Erythroblast (primary cell): ENCODE results near the gene ACLY.
"Not testable (repeated sequence)": the region's sequence is repeated elsewhere in the genome, so short reads cannot be mapped to it uniquely, and the experiment has no call there.

ENCODE experiments used
- DNase-seq, 2 experiments: peaks; one replicate each; lab custom pipeline; 2025; lab: John Stamatoyannopoulos, UW
- GATA1 ChIP-seq: IDR thresholded peaks from 2 replicates; pipeline ENCODE4 v1.6.1; 2011; ENCODE audit warnings: low read depth, mild to moderate bottlenecking, control low read depth, low read length, moderate library complexity
- POLR2A ChIP-seq: IDR thresholded peaks from 2 replicates; pipeline ENCODE4 v1.6.1; 2011; ENCODE audit warnings: mild to moderate bottlenecking, low read length

Gene ACLY

DNA sequence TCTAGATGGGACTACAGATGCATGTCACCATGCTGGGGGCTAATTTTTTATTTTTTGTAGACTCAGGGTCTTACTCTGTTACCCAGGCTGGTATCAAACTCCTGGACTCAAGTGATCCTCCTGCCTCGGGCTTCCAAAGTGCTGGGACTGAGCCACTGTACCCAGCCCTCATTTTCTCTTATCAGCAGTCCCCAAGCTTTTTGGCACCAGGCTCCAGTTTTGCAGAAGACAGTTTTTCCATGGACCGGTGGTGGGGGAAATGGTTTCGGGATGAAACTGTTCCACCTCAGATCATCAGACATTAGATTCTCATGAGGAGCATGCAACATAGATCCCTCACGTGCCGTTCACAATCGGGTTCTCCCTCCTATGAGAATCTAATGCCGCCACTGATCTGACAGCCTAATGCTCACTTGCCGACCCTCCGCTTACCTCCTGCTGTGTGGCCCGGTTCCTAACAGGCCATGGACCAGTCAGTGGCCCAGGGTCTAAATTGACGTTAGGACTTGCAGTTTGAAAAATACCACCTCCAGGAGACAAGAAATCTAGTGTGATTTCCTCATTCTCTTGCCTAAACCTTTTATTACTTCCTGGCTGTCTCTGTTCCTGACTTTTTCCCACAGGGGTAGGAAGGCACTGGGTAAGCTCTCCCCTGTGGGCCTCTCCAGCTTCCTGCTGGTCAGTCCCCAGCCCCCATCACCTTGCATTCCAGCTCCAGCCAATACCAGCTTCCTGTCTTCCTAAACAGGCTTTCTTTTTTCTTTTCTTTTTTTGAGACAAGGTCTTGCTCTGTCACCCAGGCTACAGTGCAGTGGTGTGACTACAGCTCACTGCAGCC, 38.5 kb upstream of the ACLY start:
- peak; percentile 59 to 61 for DNase-seq
- TF ChIP-seq POLR2A (no peak), GATA1 (no peak)

DNA sequence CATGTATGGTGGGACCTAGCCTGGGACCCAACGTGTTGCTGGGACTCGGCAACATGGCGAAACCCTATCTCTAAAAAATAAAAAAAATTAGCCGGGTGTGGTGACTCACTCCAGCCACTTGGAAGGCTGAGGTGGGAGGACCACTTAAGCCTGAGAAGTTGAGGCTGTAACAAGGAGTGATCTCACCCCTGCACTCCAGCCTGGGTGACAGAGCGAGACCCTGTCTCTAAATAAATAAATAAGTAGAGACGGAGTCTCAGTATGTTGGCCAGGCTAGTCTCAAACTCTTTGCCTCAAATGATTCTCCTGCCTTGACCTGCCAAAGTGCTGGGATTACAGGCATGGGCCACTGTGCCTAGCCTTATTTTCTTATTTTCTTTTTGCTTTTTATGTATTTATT, 37.8 kb upstream of the ACLY start:
- DNase-seq, result peak in 1 of 2 experiments; percentile 36
- TF ChIP-seq POLR2A (no peak), GATA1 (no peak)

DNA sequence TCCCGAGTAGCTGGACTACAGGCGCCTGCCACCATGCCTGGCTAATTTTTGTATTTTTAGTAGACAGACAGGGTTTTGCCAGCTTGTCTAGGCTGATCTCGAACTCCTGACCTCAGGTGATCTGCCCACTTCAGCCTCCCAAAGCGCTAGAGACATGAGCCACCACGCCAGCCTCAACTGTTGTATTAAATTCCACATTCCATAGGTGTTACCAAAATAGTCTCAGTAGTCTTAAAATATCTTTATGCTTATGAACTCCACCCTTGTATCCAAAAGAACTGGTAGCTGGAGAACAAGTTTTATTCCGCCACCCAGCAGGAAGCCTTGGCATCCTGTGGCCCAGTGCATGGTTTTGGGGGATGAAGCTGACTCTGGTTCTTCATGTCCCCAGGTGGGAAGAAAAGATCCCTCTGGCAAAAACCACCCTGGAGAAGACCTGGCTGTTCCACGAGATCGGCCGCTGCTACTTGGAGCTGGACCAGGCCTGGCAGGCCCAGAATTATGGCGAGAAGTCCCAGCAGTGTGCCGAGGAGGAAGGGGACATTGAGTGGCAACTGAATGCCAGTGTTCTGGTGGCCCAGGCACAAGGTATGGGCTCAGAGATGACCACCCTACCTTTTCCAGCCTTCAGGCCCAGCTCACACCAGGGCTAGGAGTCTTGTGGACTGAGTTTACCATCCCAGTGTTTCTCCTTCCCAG, 30.2 kb upstream of the ACLY start:
- TF ChIP-seq POLR2A, result no peak
- no peak for DNase-seq

DNA sequence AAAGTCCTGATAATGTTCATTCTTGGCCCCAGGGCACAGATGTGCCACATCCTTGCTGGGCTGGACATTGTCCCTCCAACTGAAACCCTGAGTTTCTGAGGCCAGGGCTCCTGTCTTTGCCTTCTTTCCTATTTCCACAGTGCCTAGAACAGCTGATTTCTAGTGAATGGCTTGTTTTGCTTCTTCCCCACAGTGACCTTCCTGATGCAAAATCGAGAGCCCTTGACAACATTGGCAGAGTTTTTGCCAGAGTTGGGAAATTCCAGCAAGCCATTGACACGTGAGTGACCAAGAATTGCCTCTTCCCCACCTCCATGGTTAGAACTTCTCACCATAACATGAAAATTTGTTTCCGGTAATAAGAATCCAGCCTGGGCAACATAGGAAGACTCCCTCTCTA, 26.2 kb upstream of the ACLY start:
- no peak for DNase-seq
- TF ChIP-seq POLR2A, result no peak
- no peak for TF ChIP-seq GATA1

DNA sequence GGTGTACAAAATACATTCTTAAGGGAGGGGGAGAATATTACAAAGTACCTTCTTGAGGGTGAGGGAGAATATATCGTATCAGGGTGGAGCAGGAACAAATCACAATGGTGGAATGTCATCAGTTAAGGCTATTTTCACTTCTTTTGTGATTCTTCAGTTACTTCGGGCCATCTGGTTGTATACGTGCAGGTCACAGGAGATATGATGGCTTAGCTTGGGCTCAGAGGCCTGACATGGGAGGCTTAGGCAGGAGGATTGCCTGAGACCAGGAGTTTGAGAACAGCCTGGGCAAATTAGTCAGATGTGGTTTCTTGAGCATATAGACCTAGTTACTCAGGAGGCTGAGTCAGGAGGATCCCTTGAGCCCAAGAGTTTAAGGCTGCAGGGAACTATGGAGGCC, 24.7 kb upstream of the ACLY start:
- DNase-seq, result peak in 1 of 2 experiments; percentile 35
- TF ChIP-seq GATA1 (no peak), POLR2A (no peak)

DNA sequence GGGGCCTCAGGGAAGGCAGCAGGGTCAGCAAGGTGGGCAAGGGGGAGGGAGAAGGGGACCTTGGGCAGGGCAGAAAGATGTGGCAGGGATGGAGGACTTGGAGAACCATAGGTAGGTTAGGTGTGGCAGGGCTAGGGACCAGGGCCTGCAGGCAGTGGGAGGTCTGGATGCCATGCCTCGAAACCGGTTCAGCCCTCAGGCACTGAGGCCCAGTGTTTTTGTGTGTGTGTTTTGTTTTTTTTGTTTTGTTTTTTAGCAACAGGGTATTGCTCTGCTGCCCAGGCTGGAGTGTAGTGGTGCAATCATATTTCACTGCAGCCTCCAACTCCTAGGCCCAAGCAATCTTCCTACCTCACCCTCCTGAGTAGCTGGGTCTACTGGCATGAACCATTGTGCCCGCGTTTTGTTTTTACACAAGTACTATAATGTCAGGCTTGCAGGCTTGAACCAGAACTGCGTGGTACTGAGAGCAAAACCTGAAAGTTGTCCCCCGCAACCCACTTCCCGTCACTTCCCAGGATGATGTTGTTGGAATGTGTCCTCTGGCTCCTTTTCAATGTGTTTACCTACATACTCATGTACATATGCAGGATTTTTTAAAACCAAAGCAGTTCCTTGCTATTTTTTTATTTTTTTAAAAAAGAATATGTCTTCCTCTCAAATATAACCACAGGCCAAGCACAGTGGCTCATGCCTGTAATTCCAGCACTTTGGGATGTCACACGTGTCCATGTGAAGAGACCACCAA, 24.0 kb upstream of the ACLY start:
- DNase-seq, result no peak
- TF ChIP-seq GATA1 (no peak), POLR2A (no peak)

DNA sequence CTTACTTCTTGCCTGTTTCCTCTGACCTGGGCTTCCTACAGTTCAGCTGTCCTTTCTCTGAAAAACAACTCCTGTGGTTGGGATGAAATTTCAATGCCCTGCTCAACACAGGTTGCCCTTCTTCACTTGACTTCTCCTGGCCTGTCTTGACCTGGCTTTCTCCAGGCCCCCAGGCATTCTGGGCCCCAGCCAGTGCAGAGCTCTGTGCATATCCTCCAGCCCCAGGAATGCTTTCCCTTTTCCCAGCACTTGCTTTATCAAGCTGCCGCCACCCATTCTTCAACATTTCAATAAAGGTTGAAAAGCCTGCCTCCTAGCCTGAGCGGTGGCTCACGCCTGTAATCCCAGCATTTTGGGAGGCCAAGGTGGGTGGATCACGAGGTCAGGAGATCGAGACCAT, 22.4 kb upstream of the ACLY start:
- TF ChIP-seq POLR2A (no peak), GATA1 (no peak)
- no peak for DNase-seq

DNA sequence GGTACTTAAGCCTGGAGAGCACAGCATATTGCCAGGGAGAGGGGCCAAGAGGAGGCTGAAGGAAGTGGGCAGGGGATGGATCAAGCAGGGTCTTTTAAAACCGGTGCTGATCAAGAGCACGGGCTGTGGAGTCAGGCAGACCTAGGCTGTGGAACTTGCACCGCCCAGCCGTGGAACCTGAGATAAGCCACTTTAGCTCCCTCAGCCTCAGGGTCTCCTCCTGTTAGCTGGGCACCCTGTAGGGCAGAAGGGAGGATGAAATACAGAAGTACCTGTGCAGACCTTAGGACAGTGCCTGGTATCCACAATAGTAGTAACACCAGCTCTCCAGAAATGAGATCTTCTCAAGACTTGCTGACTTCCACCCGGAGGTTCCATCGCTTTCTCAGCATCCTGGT, 20.9 kb upstream of the ACLY start:
- DNase-seq, result peak; percentile 63 to 65
- TF ChIP-seq GATA1 (no peak), POLR2A (peak; percentile 25)

DNA sequence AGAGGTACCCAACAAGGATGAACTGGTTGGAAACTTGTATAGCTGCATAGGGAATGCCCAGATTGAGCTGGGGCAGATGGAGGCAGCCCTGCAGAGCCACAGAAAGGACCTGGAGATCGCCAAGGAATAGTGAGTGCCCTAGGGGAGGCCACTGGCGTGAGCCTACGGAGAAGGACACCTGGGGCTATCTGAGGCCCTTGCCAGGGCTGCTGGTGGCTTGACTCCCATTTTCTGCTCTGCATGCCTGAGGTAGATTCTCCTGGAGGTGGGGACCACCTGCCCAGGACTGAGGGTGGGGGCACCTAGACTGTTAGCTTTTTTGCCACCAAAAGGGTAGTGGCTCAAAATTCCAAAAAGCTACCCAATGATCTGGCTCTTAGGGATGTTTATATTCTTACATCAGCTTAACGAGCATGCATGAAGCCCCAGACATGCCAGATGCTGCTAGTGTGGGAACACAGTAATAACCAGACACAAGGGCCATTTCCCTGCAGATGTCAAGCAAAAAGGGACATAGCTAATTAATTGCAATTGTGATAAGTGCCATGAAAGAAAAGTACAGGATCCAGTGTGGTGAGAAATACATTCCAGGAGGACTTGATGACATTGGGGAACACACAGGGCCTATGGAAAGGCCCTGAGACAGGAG, 20.4 kb upstream of the ACLY start:
- TF ChIP-seq POLR2A (no peak), GATA1 (no peak)

DNA sequence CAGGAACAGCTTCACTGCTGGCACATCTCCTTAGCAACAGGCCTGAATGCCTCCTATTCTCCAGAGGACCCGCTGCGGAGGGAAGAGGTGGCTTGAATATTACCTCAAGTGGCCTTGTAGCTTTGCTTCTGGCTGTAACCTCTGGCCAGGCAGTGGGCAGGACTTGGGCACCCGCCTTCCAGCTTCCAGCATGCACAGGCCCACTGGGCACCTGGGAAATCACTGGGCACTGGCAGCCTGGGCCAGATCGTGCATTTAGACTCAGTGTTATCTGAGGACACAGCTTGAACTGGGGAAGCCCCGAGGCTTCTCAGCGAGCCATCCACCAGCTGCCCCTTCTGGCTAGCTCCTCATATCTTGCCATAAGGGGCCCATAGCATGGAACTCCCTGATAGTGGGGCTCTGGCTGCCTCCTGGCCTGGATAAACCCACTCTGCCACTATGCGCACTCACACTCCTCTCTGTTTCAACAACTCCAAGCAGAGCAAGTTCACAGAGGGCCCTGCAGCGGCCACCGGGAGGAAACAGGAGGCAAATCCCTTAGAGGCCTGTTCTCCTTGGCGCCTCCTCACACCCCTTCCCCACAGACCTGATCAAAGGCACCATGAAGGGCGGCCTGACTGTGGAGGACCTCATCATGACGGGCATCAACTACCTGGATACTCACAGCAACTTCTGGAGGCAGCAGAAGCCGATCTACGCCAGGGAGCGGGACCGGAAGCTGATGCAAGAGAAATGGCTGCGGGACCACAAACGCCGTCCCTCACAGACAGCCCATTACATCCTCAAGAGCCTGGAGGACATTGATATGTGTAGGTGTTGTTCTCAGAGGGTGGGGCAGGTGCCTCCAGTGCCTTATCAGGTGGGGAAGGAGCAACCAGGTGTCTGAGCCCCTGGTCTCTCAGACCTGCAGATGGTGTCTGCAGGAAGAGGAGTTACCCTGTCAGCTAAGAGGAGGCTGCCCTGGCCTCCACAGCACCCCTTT, 19.5 kb upstream of the ACLY start:
- peak; percentile 94 to 99 for DNase-seq
- TF ChIP-seq POLR2A (peak; percentile 65), GATA1 (peak; percentile 81)

More for the DNA sequence above, 20.4 kb upstream of the ACLY start:
- DNase-seq, result peak in 1 of 2 experiments; percentile 59

DNA sequence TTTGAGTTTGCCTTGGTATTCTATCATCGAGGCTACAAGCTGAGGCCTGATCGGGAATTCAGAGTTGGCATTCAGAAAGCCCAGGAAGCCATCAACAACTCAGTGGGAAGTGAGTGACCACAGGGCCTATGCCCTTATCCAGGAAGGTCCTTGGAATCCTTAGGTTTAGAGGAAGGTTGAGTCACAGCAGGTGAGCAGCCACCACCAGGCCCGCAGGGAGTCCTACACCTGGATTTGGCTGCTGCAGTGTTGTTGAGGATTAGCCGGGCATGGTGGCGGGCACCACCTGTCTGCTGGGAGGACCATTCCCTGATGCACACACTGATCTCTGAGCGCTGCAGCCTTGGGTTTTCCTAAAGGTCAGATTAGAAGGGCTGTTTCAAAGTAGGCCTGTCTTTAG, 16.9 kb upstream of the ACLY start:
- no peak for DNase-seq
- no peak for TF ChIP-seq GATA1
- no peak for TF ChIP-seq POLR2A

DNA sequence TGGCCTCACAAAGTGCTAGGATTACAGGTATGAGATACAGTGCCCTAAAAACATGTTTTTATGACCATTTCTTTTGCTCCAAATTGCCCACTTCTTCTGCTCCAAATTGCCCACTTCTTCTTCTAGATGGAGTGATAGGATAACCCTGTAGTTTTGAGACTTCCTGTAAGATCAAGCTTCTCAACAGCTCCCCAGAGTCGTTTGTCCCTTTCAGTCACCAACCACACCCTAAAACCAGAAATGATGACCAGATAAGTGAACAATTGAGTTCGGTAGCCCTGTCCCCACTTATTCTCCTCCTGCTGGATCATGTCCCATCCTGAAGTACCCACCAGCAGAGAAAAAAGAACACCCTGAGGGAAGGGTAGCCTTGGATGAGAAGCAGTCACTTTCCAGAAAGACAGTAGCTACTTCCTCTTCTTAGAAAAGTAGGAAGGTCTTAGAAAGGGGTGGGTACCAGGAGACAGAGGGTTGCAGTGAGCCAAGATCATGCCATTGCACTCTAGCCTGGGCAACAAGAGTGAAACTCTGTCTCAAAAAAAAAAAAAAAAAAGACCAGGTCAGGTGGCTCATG, 14.2 kb upstream of the ACLY start:
- TF ChIP-seq POLR2A (peak; percentile 47), GATA1 (no peak)
- peak; percentile 51 to 52 for DNase-seq

DNA sequence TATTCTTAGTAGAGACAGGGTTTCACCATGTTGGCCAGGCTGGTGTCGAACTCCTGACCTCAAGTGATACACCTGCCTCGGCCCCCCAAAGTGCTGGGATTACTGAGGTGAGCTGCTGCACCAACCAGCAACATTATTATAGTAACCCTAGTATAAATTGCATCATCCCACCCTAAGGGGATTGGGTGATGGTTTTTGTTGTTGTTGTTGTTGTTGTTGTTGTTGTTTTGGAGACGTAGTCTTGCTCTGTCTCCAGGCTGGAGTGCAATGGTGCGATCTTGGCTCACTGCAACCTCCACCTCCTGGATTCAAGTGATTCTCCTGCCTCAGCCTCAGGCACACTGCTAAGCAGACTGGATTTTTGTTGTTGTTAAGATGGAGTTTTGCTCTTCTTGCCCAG, 13.0 kb upstream of the ACLY start:
- DNase-seq, result not testable (repeated sequence)

DNA sequence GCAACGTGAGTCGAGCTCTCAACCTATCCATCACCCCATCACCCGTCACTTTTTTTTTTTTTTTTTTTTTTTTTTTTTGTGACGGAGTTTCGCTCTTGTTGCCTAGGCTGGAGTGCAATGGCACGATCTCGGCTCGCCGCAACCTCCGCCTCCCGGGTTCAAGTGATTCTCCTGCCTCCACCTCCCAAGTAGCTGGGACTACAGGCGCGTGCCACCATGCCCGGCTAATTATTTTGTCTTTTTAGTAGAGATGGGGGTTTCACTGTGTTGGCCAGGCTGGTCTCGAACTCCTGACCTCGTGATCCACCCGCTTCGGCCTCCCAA, 12.0 kb upstream of the ACLY start:
- DNase-seq, result not testable (repeated sequence)
